ENCODE measurements around the gene GPRC5C.

- TF ChIP-seq BACH2 (CRISPR knock-in tag; IDR thresholded peaks at IDR 0.05; ENCODE audit: borderline replicate concordance) (no peak), CREB5 (CRISPR knock-in tag; IDR thresholded peaks at IDR 0.05; ENCODE audit: low read depth) (no peak), RARB (CRISPR knock-in tag; IDR thresholded peaks at IDR 0.05) (no peak), TOX (CRISPR knock-in tag; IDR thresholded peaks at IDR 0.05; ENCODE audit: borderline replicate concordance) (no peak), ZFP30 (CRISPR knock-in tag; IDR thresholded peaks at IDR 0.05) (no peak), ZC3H10 (CRISPR knock-in tag; IDR thresholded peaks at IDR 0.05) (no peak), ISL1 (CRISPR knock-in tag; IDR thresholded peaks at IDR 0.05) (no peak), ZNF8 (CRISPR knock-in tag; IDR thresholded peaks at IDR 0.05) (no peak), ZFP3 (CRISPR knock-in tag; IDR thresholded peaks at IDR 0.05) (no peak), GLIS3 (CRISPR knock-in tag; IDR thresholded peaks at IDR 0.05) (no peak), ZNF565 (CRISPR knock-in tag; conservative IDR thresholded peaks at IDR 0.05; ENCODE audit: low read depth) (no peak), PATZ1 (CRISPR knock-in tag; IDR thresholded peaks at IDR 0.05; ENCODE audit: borderline replicate concordance) (no peak)
Measured at GRCh38 chr17:74443516-74444296, 11.8 kb downstream of the GPRC5C start.

All from SK-N-SH treated with all-trans-retinoic acid at 6 μM for 48 hours (cell line).